ENCODE results near the gene HEATR9. TPM values are rescaled to one million over a fixed set of nuclear protein-coding genes. Genes with fewer than 3 reads are reported as not detected.

The HEATR9 gene
- total and polyA plus RNA-seq, 2 donors (not counting 3 experiments of a cell fraction or from before 2014, with no cell fraction given): not detected

GRCh38 chr17:35906926-35907637 lies 38.4 kb upstream of the HEATR9 start:
- Histone ChIP-seq H3K27ac (ENCODE audit: insufficient read depth, low read depth, low read length) (no peak overlapping the region), H3K9me1 (replicated peaks; ENCODE audit: control insufficient read depth, extremely low read depth, insufficient read depth, low read length) (no peaks in the 10 kb centered on the region), H3K9me3 (replicated peaks; ENCODE audit: control insufficient read depth, insufficient read depth, low read length) (no peaks in the 10 kb centered on the region), H2AFZ (ENCODE audit: low read depth, low read length) (no peak overlapping the region), H3K27me3 (ENCODE audit: control insufficient read depth in 2 of 2, insufficient read depth in 2 of 2, low read length in 2 of 2) (no peaks in the 10 kb centered on the region), H3K9ac (replicated peaks; ENCODE audit: extremely low read depth, insufficient read depth, low read length) (no peak overlapping the region), H3K4me1 (ENCODE audit: control insufficient read depth, extremely low read depth, insufficient read depth, low read length) (no peaks in the 10 kb centered on the region), H3K4me2 (ENCODE audit: insufficient read depth, low read length) (no peak overlapping the region), H4K20me1 (replicated peaks; ENCODE audit: control insufficient read depth, extremely low read depth, insufficient read depth, low read length) (no peaks in the 10 kb centered on the region), H3K79me2 (ENCODE audit: control insufficient read depth, insufficient read depth, low read length) (no peaks in the 10 kb centered on the region), H3K36me3 (ENCODE audit: control insufficient read depth in 2 of 2, extremely low read depth in 1 of 2, insufficient read depth in 2 of 2, low read length in 2 of 2) (no peaks in the 10 kb centered on the region), H3K4me3 (replicated peaks in 1 of 3; ENCODE audit: insufficient read depth in 1 of 3, low read depth in 1 of 3, low read length in 3 of 3) (no peak overlapping the region)
- FAIRE-seq (no peak), DNase-seq (ENCODE audit: low read depth, low spot score) (no peak)
- intact Hi-C loops (cut with micrococcal nuclease): no loop called here
- CTCF ChIA-PET: no interaction called here
- dilution Hi-C loops (cut with MboI; ENCODE audit: extremely low pct_ligation_motif_present, low sequenced_read_pairs): no loop called here
- TF ChIP-seq POLR2AphosphoS5 (IDR thresholded peaks at IDR 0.05; ENCODE audit: insufficient read depth, low read depth, low read length) (no peak), JUN (IDR thresholded peaks at IDR 0.05; ENCODE audit: borderline replicate concordance, insufficient read depth, insufficient read length, low read depth) (no peak), MYC (IDR thresholded peaks at IDR 0.05; ENCODE audit: low read depth, low read length) (no peak), FOS (IDR thresholded peaks at IDR 0.05; ENCODE audit: borderline replicate concordance, insufficient read depth, low read length) (no peak), GATA2 (IDR thresholded peaks at IDR 0.05; ENCODE audit: insufficient read depth, insufficient read length, low read depth, low read length) (no peak), CTCF (IDR thresholded peaks at IDR 0.05; ENCODE audit: extremely low read depth in 1 of 2, insufficient read depth in 1 of 2, low read depth in 1 of 2, low read length in 2 of 2) (no peak), EZH2 (IDR thresholded peaks at IDR 0.05; ENCODE audit: borderline replicate concordance, low read depth, low read length, severe bottlenecking) (no peak)
- POLR2A ChIA-PET: no interaction called here
- BruUV-seq (replicated peaks): no TSS peak

Data from endothelial cell of umbilical vein (primary cell).